ENCODE data around the gene GPX6.

GPX6 gene

GRCh38 chr6:28488916-28489365 lies 26.7 kb downstream of the GPX6 start:
- no peak for TF ChIP-seq ZFX (IDR thresholded peaks at IDR 0.05)
- TF ChIP-seq CTCF (conservative IDR thresholded peaks at IDR 0.05): no peak
- no peak overlapping the region for H3K27ac ChIP-seq

- TF ChIP-seq ZFX (IDR thresholded peaks at IDR 0.05) (no peak), CTCF (conservative IDR thresholded peaks at IDR 0.05) (no peak)
- H3K27ac ChIP-seq: no peak overlapping the region
Observed at GRCh38 chr6:28486988-28487742, 28.4 kb downstream of the GPX6 start.

GRCh38 chr6:28486533-28486932 lies 29.1 kb downstream of the GPX6 start:
- H3K27ac ChIP-seq: no peak overlapping the region

GRCh38 chr6:28485482-28485881 lies 30.1 kb downstream of the GPX6 start:
- no peak for TF ChIP-seq ZFX (IDR thresholded peaks at IDR 0.05)
- TF ChIP-seq CTCF (conservative IDR thresholded peaks at IDR 0.05): no peak
- no peak overlapping the region for H3K27ac ChIP-seq

More at GRCh38 chr6:28486533-28486932, 29.1 kb downstream of the GPX6 start:
- TF ChIP-seq ZFX (IDR thresholded peaks at IDR 0.05): no peak
- TF ChIP-seq CTCF (conservative IDR thresholded peaks at IDR 0.05): no peak

- TF ChIP-seq ZFX (IDR thresholded peaks at IDR 0.05) (no peak), CTCF (conservative IDR thresholded peaks at IDR 0.05) (no peak)
- no peak overlapping the region for H3K27ac ChIP-seq
Observed at GRCh38 chr6:28480253-28480932, 35.2 kb downstream of the GPX6 start.

GRCh38 chr6:28478518-28478917 lies 37.1 kb downstream of the GPX6 start:
- TF ChIP-seq ZFX (IDR thresholded peaks at IDR 0.05): no peak
- no peak for TF ChIP-seq CTCF (conservative IDR thresholded peaks at IDR 0.05)
- H3K27ac ChIP-seq: no peak overlapping the region
